ENCODE data around the gene LAMB1.
A peak's percentile ranks its signal among the peaks of the same experiment; 100 is the strongest.

The LAMB1 gene

GRCh38 chr7:107911981-107912380 is 91.0 kb downstream of the LAMB1 start:
- no peak overlapping the region for H3K27ac ChIP-seq
- TF ChIP-seq, protein P1, sequence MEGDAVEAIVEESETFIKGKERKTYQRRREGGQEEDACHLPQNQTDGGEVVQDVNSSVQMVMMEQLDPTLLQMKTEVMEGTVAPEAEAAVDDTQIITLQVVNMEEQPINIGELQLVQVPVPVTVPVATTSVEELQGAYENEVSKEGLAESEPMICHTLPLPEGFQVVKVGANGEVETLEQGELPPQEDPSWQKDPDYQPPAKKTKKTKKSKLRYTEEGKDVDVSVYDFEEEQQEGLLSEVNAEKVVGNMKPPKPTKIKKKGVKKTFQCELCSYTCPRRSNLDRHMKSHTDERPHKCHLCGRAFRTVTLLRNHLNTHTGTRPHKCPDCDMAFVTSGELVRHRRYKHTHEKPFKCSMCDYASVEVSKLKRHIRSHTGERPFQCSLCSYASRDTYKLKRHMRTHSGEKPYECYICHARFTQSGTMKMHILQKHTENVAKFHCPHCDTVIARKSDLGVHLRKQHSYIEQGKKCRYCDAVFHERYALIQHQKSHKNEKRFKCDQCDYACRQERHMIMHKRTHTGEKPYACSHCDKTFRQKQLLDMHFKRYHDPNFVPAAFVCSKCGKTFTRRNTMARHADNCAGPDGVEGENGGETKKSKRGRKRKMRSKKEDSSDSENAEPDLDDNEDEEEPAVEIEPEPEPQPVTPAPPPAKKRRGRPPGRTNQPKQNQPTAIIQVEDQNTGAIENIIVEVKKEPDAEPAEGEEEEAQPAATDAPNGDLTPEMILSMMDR (conservative IDR thresholded peaks at IDR 0.05), result no peak

DNA sequence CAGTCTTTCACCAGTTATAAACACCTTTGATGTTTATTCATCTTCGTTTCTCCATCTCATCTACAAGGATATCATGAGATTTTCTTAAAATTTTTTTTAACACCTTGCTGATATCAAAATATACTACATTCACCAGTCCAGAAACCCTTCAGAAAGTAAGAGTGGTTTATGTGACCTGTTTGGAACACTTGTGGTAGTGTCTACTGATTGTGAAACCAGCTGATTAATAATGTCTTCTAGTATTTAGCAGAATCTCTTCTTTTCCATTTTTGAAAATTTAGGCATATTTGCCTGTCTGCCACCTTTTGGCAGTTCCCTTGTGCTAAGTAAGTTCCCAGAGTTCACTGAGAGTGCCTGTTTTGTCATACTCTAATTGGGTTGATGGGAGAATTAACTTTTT is 93.5 kb downstream of the LAMB1 start:
- H3K27ac ChIP-seq, result no peak overlapping the region
- TF ChIP-seq, protein P1 (conservative IDR thresholded peaks at IDR 0.05), result no peak

- TF ChIP-seq, protein P1 (conservative IDR thresholded peaks at IDR 0.05), result no peak
Observed at GRCh38 chr7:107907790-107908189, 95.2 kb downstream of the LAMB1 start.

GRCh38 chr7:107902381-107902780 is 100.6 kb downstream of the LAMB1 start:
- TF ChIP-seq, protein P1 (conservative IDR thresholded peaks at IDR 0.05), result no peak
- H3K27ac ChIP-seq, result no peak overlapping the region

More at GRCh38 chr7:107907790-107908189, 95.2 kb downstream of the LAMB1 start:
- no peak overlapping the region for H3K27ac ChIP-seq

- no peak overlapping the region for H3K27ac ChIP-seq
- TF ChIP-seq, protein P1 (conservative IDR thresholded peaks at IDR 0.05), result no peak
Observed at GRCh38 chr7:107900496-107901015, 102.4 kb downstream of the LAMB1 start.

DNA sequence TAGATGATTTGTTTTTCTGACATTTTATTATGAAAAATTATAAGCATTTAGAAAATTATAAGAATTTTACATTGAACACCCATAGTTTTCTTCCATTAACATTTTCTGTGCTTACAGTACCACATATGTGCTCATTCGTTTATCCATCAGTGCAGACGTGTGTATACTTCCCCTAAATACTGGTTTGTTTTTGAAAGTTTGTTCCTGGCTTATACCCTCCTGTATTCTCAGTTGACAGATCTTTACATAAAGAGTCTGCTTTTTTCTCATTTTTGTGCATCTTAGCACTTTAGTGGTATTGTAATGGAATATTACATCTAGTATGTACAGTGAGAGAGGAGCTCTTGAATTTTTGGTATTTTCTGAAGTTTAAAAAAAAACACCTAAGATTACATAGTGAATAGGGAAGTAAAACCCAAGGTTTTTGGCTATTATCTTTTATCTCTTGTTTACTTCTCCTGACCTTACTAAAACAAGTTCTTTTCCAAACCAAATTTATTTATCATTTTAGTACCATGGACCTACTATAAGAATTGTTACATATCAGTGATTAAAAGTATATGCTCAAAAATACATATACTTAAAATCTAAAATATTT is 103.9 kb downstream of the LAMB1 start:
- no peak overlapping the region for H3K27ac ChIP-seq
- TF ChIP-seq, protein P1 (conservative IDR thresholded peaks at IDR 0.05), result no peak

- peak overlapping the region; percentile 87 for H3K27ac ChIP-seq
Observed at GRCh38 chr7:107892367-107892741, 110.6 kb downstream of the LAMB1 start.

DNA sequence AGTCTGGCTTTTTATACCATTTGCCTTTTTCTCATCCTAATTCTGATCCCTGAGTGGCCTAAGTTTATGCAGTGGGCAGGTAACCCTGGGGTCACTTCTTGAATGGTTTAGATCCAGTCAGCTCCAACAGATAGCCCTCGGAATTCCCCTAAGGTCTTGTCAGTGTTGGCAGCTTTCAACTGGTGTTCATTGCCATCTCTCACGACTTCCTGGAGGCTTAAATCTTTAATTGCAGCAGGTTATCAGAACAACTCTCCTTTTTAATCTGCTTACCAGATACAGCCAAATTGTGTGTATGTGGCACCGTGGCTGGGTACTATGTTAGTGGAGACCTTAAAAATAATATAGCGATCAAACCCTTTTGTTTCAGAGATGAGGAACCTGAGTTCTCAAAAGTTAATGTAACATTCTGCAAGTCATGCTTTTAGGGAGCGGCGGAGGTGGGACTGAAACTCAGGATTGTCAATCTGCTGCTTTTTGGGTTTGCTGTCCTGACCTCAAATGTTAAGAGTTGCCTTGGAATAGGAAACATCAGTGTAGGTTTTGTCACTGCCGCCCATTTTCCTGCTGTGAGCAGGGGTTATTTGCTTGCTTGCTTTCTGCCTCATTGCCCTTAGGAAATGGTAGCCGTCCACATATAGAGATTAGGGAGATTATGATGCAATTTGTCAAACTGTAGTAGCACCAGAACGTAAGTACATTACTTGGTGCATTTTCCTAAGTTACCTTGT is 111.2 kb downstream of the LAMB1 start:
- H3K27ac ChIP-seq, result peak overlapping the region; percentile 87
- TF ChIP-seq, protein P1 (conservative IDR thresholded peaks at IDR 0.05), result no peak
